Right lobe of liver (tissue), 4 donors: ENCODE results near the gene PCDHGB3.
"Not testable (repeated sequence)": the region's sequence is repeated elsewhere in the genome, so short reads cannot be mapped to it uniquely, and the experiment has no call there.

Experiments used
- POLR2A ChIP-seq: fragments of 450-650 bp; IDR thresholded peaks from one replicate; pipeline ENCODE4 v1.6.1; 2017; ENCODE audit warnings: antibody characterized with exemption, mild to moderate bottlenecking
- TF ChIP-seq, protein P1 (sequence below), 4 donors: fragments of 200-600 bp in 3 of 4; fragments of 450-650 bp in 1 of 4; IDR thresholded peaks; one replicate each; pipeline versions ENCODE4 v1.5.1 to v1.8.0; 2016 to 2022; ENCODE audit warnings: antibody characterized with exemption in 4 of 4, mild to moderate bottlenecking in 2 of 4
- donor health status: DM: no; HTN: no; CAD: no.
- donor health status: DM: no; HTN: no; CAD: no.
- donor health status: DM: no; HTN: yes; CAD: no.

DNA sequence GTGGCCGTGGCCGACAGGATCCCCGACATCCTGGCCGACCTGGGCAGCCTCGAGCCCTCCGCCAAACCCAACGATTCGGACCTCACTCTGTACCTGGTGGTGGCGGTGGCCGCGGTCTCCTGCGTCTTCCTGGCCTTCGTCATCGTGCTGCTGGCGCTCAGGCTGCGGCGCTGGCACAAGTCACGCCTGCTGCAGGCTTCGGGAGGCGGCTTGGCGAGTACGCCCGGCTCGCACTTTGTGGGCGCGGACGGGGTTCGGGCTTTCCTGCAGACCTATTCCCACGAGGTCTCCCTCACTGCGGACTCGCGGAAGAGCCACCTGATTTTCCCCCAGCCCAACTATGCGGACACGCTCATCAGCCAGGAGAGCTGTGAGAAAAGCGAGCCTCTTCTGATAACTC lies 24.0 kb upstream of the PCDHGB3 start:
- TF ChIP-seq, protein P1, sequence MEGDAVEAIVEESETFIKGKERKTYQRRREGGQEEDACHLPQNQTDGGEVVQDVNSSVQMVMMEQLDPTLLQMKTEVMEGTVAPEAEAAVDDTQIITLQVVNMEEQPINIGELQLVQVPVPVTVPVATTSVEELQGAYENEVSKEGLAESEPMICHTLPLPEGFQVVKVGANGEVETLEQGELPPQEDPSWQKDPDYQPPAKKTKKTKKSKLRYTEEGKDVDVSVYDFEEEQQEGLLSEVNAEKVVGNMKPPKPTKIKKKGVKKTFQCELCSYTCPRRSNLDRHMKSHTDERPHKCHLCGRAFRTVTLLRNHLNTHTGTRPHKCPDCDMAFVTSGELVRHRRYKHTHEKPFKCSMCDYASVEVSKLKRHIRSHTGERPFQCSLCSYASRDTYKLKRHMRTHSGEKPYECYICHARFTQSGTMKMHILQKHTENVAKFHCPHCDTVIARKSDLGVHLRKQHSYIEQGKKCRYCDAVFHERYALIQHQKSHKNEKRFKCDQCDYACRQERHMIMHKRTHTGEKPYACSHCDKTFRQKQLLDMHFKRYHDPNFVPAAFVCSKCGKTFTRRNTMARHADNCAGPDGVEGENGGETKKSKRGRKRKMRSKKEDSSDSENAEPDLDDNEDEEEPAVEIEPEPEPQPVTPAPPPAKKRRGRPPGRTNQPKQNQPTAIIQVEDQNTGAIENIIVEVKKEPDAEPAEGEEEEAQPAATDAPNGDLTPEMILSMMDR (IDR thresholded peaks at IDR 0.05): not testable (repeated sequence)
- TF ChIP-seq POLR2A: not testable (repeated sequence)
